ENCODE data around the gene CDCA7L. TPM values are rescaled to one million over a fixed set of nuclear protein-coding genes. Genes with fewer than 3 reads are reported as not detected.
A peak's percentile ranks its signal among the peaks of the same experiment; 100 is the strongest.
"Not testable (repeated sequence)": the region's sequence is repeated elsewhere in the genome, so short reads cannot be mapped to it uniquely, and the experiment has no call there.

CDCA7L gene
- total RNA-seq, 1 donor from 2014 or later, result 41.0 TPM

GRCh38 chr7:21939136-21939857, 6.4 kb downstream of the CDCA7L start:
- no peak for TF ChIP-seq CTCF (IDR thresholded peaks at IDR 0.05; ENCODE audit: borderline replicate concordance)
- H3K36me3 ChIP-seq, result no peaks in the 10 kb centered on the region
- intact Hi-C loops (cut with micrococcal nuclease), result no loop called here
- no peak overlapping the region for H3K4me3 ChIP-seq
- no peak for DNase-seq
- no peaks in the 10 kb centered on the region for H3K27me3 ChIP-seq (ENCODE audit: low read depth)
- peaks cover 6% of the 10 kb centered on the region for H3K9me3 ChIP-seq (replicated peaks)
- peak overlapping the region; percentile 88 for H3K27ac ChIP-seq (replicated peaks)
- H3K4me1 ChIP-seq, result peaks cover 64% of the 10 kb centered on the region

DNA sequence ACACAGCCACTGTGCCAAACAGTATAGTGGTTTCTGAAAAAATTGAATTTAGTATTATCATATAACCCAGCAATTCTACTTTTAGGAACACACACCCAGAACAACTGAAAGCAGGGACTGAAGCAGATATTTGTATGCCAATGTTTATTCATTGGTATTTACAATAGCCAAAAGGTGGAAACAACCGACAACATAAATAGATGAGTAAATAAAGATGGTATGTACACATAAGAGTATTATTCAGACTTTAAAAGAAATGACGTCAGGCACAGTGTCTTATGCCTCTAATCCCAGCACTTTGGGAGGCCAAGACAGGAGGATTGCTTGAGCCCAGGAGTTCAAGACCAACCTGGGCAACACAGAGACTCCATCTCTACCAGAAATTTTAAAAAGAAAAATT, 7.2 kb downstream of the CDCA7L start:
- DNase-seq, result no peak
- Histone ChIP-seq H3K9me3 (replicated peaks) (peaks cover 6% of the 10 kb centered on the region), H3K4me1 (peaks cover 64% of the 10 kb centered on the region), H3K27ac (replicated peaks) (peak overlapping the region; percentile 88), H3K36me3 (no peaks in the 10 kb centered on the region), H3K27me3 (ENCODE audit: low read depth) (no peaks in the 10 kb centered on the region), H3K4me3 (no peak overlapping the region)
- TF ChIP-seq CTCF (IDR thresholded peaks at IDR 0.05; ENCODE audit: borderline replicate concordance), result no peak
- intact Hi-C loops (cut with micrococcal nuclease), result no loop called here

GRCh38 chr7:21934808-21935207, 10.9 kb downstream of the CDCA7L start:
- H3K4me1 ChIP-seq, result peaks cover 40% of the 10 kb centered on the region
- H3K4me3 ChIP-seq, result no peak overlapping the region
- TF ChIP-seq CTCF (IDR thresholded peaks at IDR 0.05; ENCODE audit: borderline replicate concordance), result no peak
- H3K36me3 ChIP-seq, result no peaks in the 10 kb centered on the region
- intact Hi-C loops (cut with micrococcal nuclease), result no loop called here
- H3K27ac ChIP-seq (replicated peaks), result no peak overlapping the region
- peaks cover 6% of the 10 kb centered on the region for H3K9me3 ChIP-seq (replicated peaks)
- DNase-seq, result no peak
- H3K27me3 ChIP-seq (ENCODE audit: low read depth), result no peaks in the 10 kb centered on the region

GRCh38 chr7:21933293-21933692, 12.4 kb downstream of the CDCA7L start:
- H3K4me1 ChIP-seq, result peaks cover 26% of the 10 kb centered on the region
- H3K27ac ChIP-seq (replicated peaks); intact Hi-C loops (cut with micrococcal nuclease); H3K9me3 ChIP-seq (replicated peaks); H3K27me3 ChIP-seq (ENCODE audit: low read depth); H3K4me3 ChIP-seq; H3K36me3 ChIP-seq; DNase-seq: not testable (repeated sequence)

DNA sequence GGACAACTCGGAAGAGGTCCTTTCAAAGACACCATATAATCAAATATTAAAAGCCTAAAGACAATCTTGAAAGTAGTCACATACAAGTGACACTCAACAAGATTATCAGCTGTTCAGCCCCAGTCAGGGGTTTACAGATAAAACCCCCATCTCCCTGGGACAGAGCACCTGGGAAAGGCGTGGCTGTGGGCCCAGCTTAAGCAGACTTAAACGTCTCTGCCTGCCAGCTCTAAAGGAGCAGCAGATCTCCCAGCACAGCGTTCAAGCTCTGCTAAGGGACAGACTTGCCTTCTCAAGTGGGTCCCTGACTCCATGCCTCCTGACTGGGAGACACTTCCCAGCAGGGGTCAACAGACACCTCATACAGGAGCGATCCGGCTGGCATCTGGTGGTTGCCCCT, 18.0 kb downstream of the CDCA7L start:
- DNase-seq, result no peak
- H3K4me1 ChIP-seq, result peaks cover 48% of the 10 kb centered on the region
- intact Hi-C loops (cut with micrococcal nuclease), result no loop called here
- no peak for TF ChIP-seq CTCF (IDR thresholded peaks at IDR 0.05; ENCODE audit: borderline replicate concordance)
- no peaks in the 10 kb centered on the region for H3K36me3 ChIP-seq
- no peak overlapping the region for H3K4me3 ChIP-seq
- H3K27me3 ChIP-seq (ENCODE audit: low read depth), result no peaks in the 10 kb centered on the region
- peak overlapping the region; percentile 30 for H3K27ac ChIP-seq (replicated peaks)
- no peaks in the 10 kb centered on the region for H3K9me3 ChIP-seq (replicated peaks)

DNA sequence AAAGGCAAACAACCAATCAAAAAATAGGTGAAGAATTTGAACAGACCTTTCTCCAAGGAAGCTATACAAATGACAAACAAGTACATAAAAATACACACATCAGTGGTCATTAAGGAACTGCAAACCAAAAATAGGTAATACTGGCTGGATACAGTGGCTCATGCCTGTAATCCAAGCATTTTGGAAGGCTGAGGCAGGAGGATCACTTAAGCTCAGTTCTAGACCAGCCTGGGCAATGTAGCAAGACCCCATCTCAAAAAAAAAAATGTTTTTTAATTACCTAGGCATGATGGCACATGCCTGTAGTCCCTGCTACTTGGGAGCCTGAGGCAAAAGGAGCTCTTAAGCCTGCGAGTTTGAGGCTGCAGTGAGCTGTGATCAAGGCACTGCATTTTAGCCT, 19.3 kb downstream of the CDCA7L start:
- DNase-seq, result no peak

More for the DNA sequence above, 19.3 kb downstream of the CDCA7L start:
- H3K9me3 ChIP-seq (replicated peaks), result no peaks in the 10 kb centered on the region
- H3K4me1 ChIP-seq, result peaks cover 54% of the 10 kb centered on the region
- intact Hi-C loops (cut with micrococcal nuclease), result no loop called here
- no peak for TF ChIP-seq CTCF (IDR thresholded peaks at IDR 0.05; ENCODE audit: borderline replicate concordance)
- H3K36me3 ChIP-seq, result no peaks in the 10 kb centered on the region
- H3K27ac ChIP-seq (replicated peaks), result no peak overlapping the region
- H3K27me3 ChIP-seq (ENCODE audit: low read depth), result no peaks in the 10 kb centered on the region
- H3K4me3 ChIP-seq, result no peak overlapping the region
